Mesendoderm (in vitro differentiated cells): ENCODE data around the gene CHST11. TPM values are rescaled to one million over a fixed set of nuclear protein-coding genes. Genes with fewer than 3 reads are reported as not detected.

ENCODE experiments used
- DNase-seq: peaks from one replicate; pipeline ENCODE4 v3.0.0; 2013
- H2AK5ac ChIP-seq: 2 replicates; pipeline ENCODE4 v1.6.1; 2013; ENCODE audit warnings: low read length, inconsistent platforms
- H2BK120ac ChIP-seq: 2 replicates; pipeline ENCODE4 v1.6.1; 2013; ENCODE audit warnings: low read depth, mild to moderate bottlenecking, low read length, moderate library complexity, mixed read lengths
- H2BK15ac ChIP-seq: replicated peaks from 2 replicates; pipeline ENCODE4 v1.6.1; 2013; ENCODE audit warnings: low read depth, mild to moderate bottlenecking, moderate library complexity
- H2BK5ac ChIP-seq: 2 replicates; pipeline ENCODE4 v1.6.1; 2013; ENCODE audit warnings: low read length, inconsistent platforms
- H3K18ac ChIP-seq: 2 replicates; pipeline ENCODE4 v1.6.1; 2013; ENCODE audit warnings: mild to moderate bottlenecking, low read length, mixed read lengths
- H3K23ac ChIP-seq: one replicate; pipeline ENCODE4 v1.6.1; 2013; ENCODE audit warnings: low read length
- H3K27ac ChIP-seq: 2 replicates; pipeline ENCODE4 v1.5.1; 2013; ENCODE audit warnings: low read depth, mild to moderate bottlenecking, inconsistent platforms, low read length, moderate library complexity
- H3K27me3 ChIP-seq: 2 replicates; pipeline ENCODE4 v1.6.1; 2013; ENCODE audit warnings: low read length, control low read depth, mild to moderate bottlenecking, inconsistent platforms; ENCODE audit not compliant: insufficient read depth, poor library complexity
- H3K36me3 ChIP-seq: 2 replicates; pipeline ENCODE4 v1.6.1; 2013; ENCODE audit warnings: low read length, inconsistent platforms; ENCODE audit not compliant: control insufficient read depth, insufficient read depth
- H3K4ac ChIP-seq: one replicate; pipeline ENCODE4 v1.6.1; 2013; ENCODE audit warnings: low read depth, mild to moderate bottlenecking, low read length, moderate library complexity
- H3K4me1 ChIP-seq: 2 replicates; pipeline ENCODE4 v1.6.1; 2013; ENCODE audit warnings: low read depth, low read length, inconsistent platforms; ENCODE audit not compliant: control insufficient read depth
- H3K4me2 ChIP-seq: 2 replicates; pipeline ENCODE4 v1.6.1; 2013; ENCODE audit warnings: low read length
- H3K4me3 ChIP-seq: 2 replicates; pipeline ENCODE4 v1.5.1; 2013; ENCODE audit warnings: mild to moderate bottlenecking, low read length
- H3K56ac ChIP-seq: one replicate; pipeline ENCODE4 v1.6.1; 2013; ENCODE audit warnings: low read length
- H3K79me1 ChIP-seq: 2 replicates; pipeline ENCODE4 v1.6.1; 2013; ENCODE audit warnings: low read length, inconsistent platforms
- H3K79me2 ChIP-seq: 2 replicates; pipeline ENCODE4 v1.6.1; 2013; ENCODE audit warnings: mild to moderate bottlenecking, low read length; ENCODE audit not compliant: control insufficient read depth, insufficient read depth
- H3K9ac ChIP-seq: 2 replicates; pipeline ENCODE4 v1.6.1; 2013; ENCODE audit warnings: low read length, inconsistent platforms
- H4K5ac ChIP-seq: one replicate; pipeline ENCODE4 v1.6.1; 2013; ENCODE audit warnings: low read length
- H4K8ac ChIP-seq: one replicate; pipeline ENCODE4 v1.6.1; 2013; ENCODE audit warnings: low read depth, mild to moderate bottlenecking, control low read depth, low read length, moderate library complexity
- WGBS: extraction: QIAGEN DNeasy Blood & Tissue Kit; methylation state at CpG from one replicate; pipeline ENCODE4 v1.1.7; 2013; ENCODE audit warnings: low lambda C conversion rate, missing lambda C conversion rate; ENCODE audit not compliant: insufficient coverage; ENCODE audit errors: extremely low coverage; 5-methylcytosine and 5-hydroxymethylcytosine counted together
- polyA plus RNA-seq, 2 experiments: library from polyadenylated mRNA; stranded (reverse); fragments of 200-250 nt; gene quantifications; one replicate each; pipeline ENCODE4 v1.2.3, GENCODE V29; 2013

The CHST11 gene
- 5.2 TPM for polyA plus RNA-seq (2013, experiment 1 of 2)
- polyA plus RNA-seq (2013, experiment 2 of 2), result 5.9 TPM

- Histone ChIP-seq H3K9ac (peak within 1 kb of the TSS; percentile 80), H3K27ac (peak within 1 kb of the TSS; percentile 81), H3K4me1 (peaks cover 5% of the 10 kb centered on the region), H3K4ac (no peak within 1 kb of the TSS), H2AK5ac (no peak within 1 kb of the TSS), H3K27me3 (no peaks in the 10 kb centered on the region), H3K79me2 (no peaks in the 10 kb centered on the region), H3K56ac (peak within 1 kb of the TSS; percentile 90), H2BK15ac (no peak within 1 kb of the TSS), H2BK5ac (no peak within 1 kb of the TSS), H4K8ac (no peak within 1 kb of the TSS), H3K36me3 (no peaks in the 10 kb centered on the region), H3K18ac (peak within 1 kb of the TSS; percentile 70), H3K4me2 (peak within 1 kb of the TSS; percentile 90), H4K5ac (no peak within 1 kb of the TSS), H3K23ac (peak within 1 kb of the TSS; percentile 92), H2BK120ac (no peak within 1 kb of the TSS), H3K79me1 (peaks cover 2% of the 10 kb centered on the region), H3K4me3 (peak within 1 kb of the TSS; percentile 86)
- DNase-seq, result peak; percentile 97
- WGBS, result no CpG with 5 or more reads among the region's 47 CpGs
These were observed at the start of gene CHST11 for GRCh38 chr12:104456417-104456949. TSS of gene CHST11 (plus strand) at chr12:104456948.

- Histone ChIP-seq H3K36me3 (no peaks in the 10 kb centered on the region), H3K4me3 (no peak overlapping the region), H3K4ac (no peak overlapping the region), H2BK15ac (no peak overlapping the region), H3K79me1 (no peaks in the 10 kb centered on the region), H2BK120ac (no peak overlapping the region), H4K8ac (no peak overlapping the region), H3K4me1 (peaks cover 6% of the 10 kb centered on the region), H2BK5ac (no peak overlapping the region), H2AK5ac (no peak overlapping the region), H4K5ac (no peak overlapping the region), H3K27me3 (no peaks in the 10 kb centered on the region), H3K4me2 (no peak overlapping the region), H3K18ac (no peak overlapping the region), H3K9ac (no peak overlapping the region), H3K23ac (no peak overlapping the region), H3K79me2 (no peaks in the 10 kb centered on the region), H3K27ac (no peak overlapping the region), H3K56ac (no peak overlapping the region)
- DNase-seq, result no peak
- WGBS, result no CpG with 5 or more reads among the region's 5 CpGs
These were observed 49.3 kb upstream of the CHST11 start for GRCh38 chr12:104407438-104407837.

- Histone ChIP-seq H2AK5ac (peak overlapping the region; percentile 48), H3K79me1 (no peaks in the 10 kb centered on the region), H3K36me3 (no peaks in the 10 kb centered on the region), H2BK5ac (peak overlapping the region; percentile 49), H3K23ac (no peak overlapping the region), H4K5ac (no peak overlapping the region), H2BK120ac (no peak overlapping the region), H3K4me1 (peaks cover 8% of the 10 kb centered on the region), H4K8ac (no peak overlapping the region), H2BK15ac (no peak overlapping the region), H3K9ac (no peak overlapping the region), H3K79me2 (no peaks in the 10 kb centered on the region), H3K27me3 (no peaks in the 10 kb centered on the region), H3K4me2 (no peak overlapping the region), H3K27ac (no peak overlapping the region), H3K56ac (peak overlapping the region; percentile 22), H3K4ac (no peak overlapping the region), H3K4me3 (no peak overlapping the region), H3K18ac (no peak overlapping the region)
- no CpG with 5 or more reads among the region's 4 CpGs for whole genome bisulfite sequencing
- DNase-seq, result peak; percentile 30
These were observed 48.8 kb upstream of the CHST11 start for GRCh38 chr12:104407922-104408321.

- Histone ChIP-seq H3K4me3 (no peak overlapping the region), H3K79me2 (no peaks in the 10 kb centered on the region), H4K8ac (no peak overlapping the region), H2BK120ac (no peak overlapping the region), H3K4me2 (no peak overlapping the region), H2BK5ac (no peak overlapping the region), H3K27ac (no peak overlapping the region), H3K4ac (no peak overlapping the region), H3K56ac (no peak overlapping the region), H3K9ac (no peak overlapping the region), H3K36me3 (no peaks in the 10 kb centered on the region), H4K5ac (no peak overlapping the region), H3K79me1 (no peaks in the 10 kb centered on the region), H2AK5ac (no peak overlapping the region), H3K27me3 (no peaks in the 10 kb centered on the region), H2BK15ac (no peak overlapping the region), H3K23ac (no peak overlapping the region), H3K4me1 (peaks cover 20% of the 10 kb centered on the region), H3K18ac (no peak overlapping the region)
- no peak for DNase-seq
These were observed 46.4 kb upstream of the CHST11 start for GRCh38 chr12:104410326-104410725.

- Histone ChIP-seq H3K4me3 (no peak overlapping the region), H2BK120ac (no peak overlapping the region), H3K9ac (no peak overlapping the region), H3K4me2 (no peak overlapping the region), H3K4ac (no peak overlapping the region), H3K79me1 (no peaks in the 10 kb centered on the region), H4K8ac (no peak overlapping the region), H4K5ac (no peak overlapping the region), H3K56ac (no peak overlapping the region), H3K4me1 (peaks cover 20% of the 10 kb centered on the region), H3K36me3 (no peaks in the 10 kb centered on the region), H3K27ac (no peak overlapping the region), H3K23ac (no peak overlapping the region), H2BK15ac (no peak overlapping the region), H3K18ac (no peak overlapping the region), H2BK5ac (no peak overlapping the region), H3K27me3 (no peaks in the 10 kb centered on the region), H3K79me2 (no peaks in the 10 kb centered on the region), H2AK5ac (no peak overlapping the region)
- no CpG with 5 or more reads among the region's 1 CpG for WGBS
- DNase-seq, result no peak
These were observed 46.0 kb upstream of the CHST11 start for GRCh38 chr12:104410786-104411185.
